Muscle layer of colon (tissue), 2 donors: ENCODE data around the gene COL6A1.
"Not testable (repeated sequence)": the region's sequence is repeated elsewhere in the genome, so short reads cannot be mapped to it uniquely, and the experiment has no call there.

ENCODE experiments used
- H3K27ac ChIP-seq: one replicate; pipeline ENCODE4 v1.7.0; 2013; ENCODE audit warnings: low read depth, mild to moderate bottlenecking, low read length, moderate library complexity
- H3K27me3 ChIP-seq, 2 donors: one replicate each; pipeline ENCODE4 v1.7.0; 2013; ENCODE audit warnings: low read length in 2 of 2, mild to moderate bottlenecking in 2 of 2; ENCODE audit not compliant: insufficient read depth in 2 of 2, control insufficient read depth in 1 of 2
- H3K36me3 ChIP-seq: one replicate; pipeline ENCODE4 v1.7.0; 2013; ENCODE audit warnings: mild to moderate bottlenecking, low read length; ENCODE audit not compliant: insufficient read depth
- H3K4me1 ChIP-seq: one replicate; pipeline ENCODE4 v1.7.0; 2013; ENCODE audit warnings: mild to moderate bottlenecking, low read length; ENCODE audit not compliant: insufficient read depth
- H3K4me3 ChIP-seq, 2 donors: one replicate each; pipeline ENCODE4 v1.7.0; 2013; ENCODE audit warnings: low read length in 2 of 2, low read depth in 1 of 2, mild to moderate bottlenecking in 1 of 2, moderate library complexity in 1 of 2
- H3K9ac ChIP-seq: one replicate; pipeline ENCODE4 v1.7.0; 2013; ENCODE audit warnings: low read length
- H3K9me3 ChIP-seq: one replicate; pipeline ENCODE4 v1.7.0; 2013; ENCODE audit warnings: mild to moderate bottlenecking, low read length
- donor health status: abdominal sarcoma.
- donor health status: Adenocarcinoma of cecum.

The COL6A1 gene

GRCh38 chr21:45959779-45960390, 21.7 kb upstream of the COL6A1 start:
- Histone ChIP-seq H3K9ac (no peak overlapping the region), H3K4me3 (no peak overlapping the region), H3K27ac (no peak overlapping the region), H3K36me3 (no peaks in the 10 kb centered on the region), H3K27me3 (no peaks in the 10 kb centered on the region), H3K9me3 (no peaks in the 10 kb centered on the region), H3K4me1 (peaks cover 4% of the 10 kb centered on the region)

- not testable (repeated sequence) for H3K4me3 ChIP-seq, H3K9ac ChIP-seq, H3K9me3 ChIP-seq, H3K36me3 ChIP-seq, H3K27me3 ChIP-seq, H3K4me1 ChIP-seq, H3K27ac ChIP-seq
Observed at GRCh38 chr21:45961408-45961807, 20.2 kb upstream of the COL6A1 start.

- H3K27ac ChIP-seq: no peak overlapping the region
- H3K4me1 ChIP-seq: peaks cover 4% of the 10 kb centered on the region
- H3K9me3 ChIP-seq: no peaks in the 10 kb centered on the region
- H3K27me3 ChIP-seq: no peaks in the 10 kb centered on the region
- no peaks in the 10 kb centered on the region for H3K36me3 ChIP-seq
- no peak overlapping the region for H3K4me3 ChIP-seq
- no peak overlapping the region for H3K9ac ChIP-seq
Observed at GRCh38 chr21:45962531-45963231, 18.9 kb upstream of the COL6A1 start.

- Histone ChIP-seq H3K36me3 (no peaks in the 10 kb centered on the region), H3K9me3 (no peaks in the 10 kb centered on the region), H3K4me1 (peaks cover 2% of the 10 kb centered on the region), H3K9ac (no peak overlapping the region), H3K4me3 (no peak overlapping the region), H3K27me3 (no peaks in the 10 kb centered on the region), H3K27ac (no peak overlapping the region)
Observed at GRCh38 chr21:45963232-45963570, 18.4 kb upstream of the COL6A1 start.

- Histone ChIP-seq H3K27ac (no peak overlapping the region), H3K36me3 (no peaks in the 10 kb centered on the region), H3K9me3 (no peaks in the 10 kb centered on the region), H3K4me3 (no peak overlapping the region), H3K27me3 (no peaks in the 10 kb centered on the region), H3K4me1 (no peaks in the 10 kb centered on the region), H3K9ac (no peak overlapping the region)
Observed at GRCh38 chr21:45964649-45965048, 16.9 kb upstream of the COL6A1 start.

- H3K27ac ChIP-seq: no peak overlapping the region
- no peak overlapping the region for H3K4me3 ChIP-seq
Observed at GRCh38 chr21:45965084-45965809, 16.3 kb upstream of the COL6A1 start.

GRCh38 chr21:45966791-45967394, 14.7 kb upstream of the COL6A1 start:
- H3K36me3 ChIP-seq: no peaks in the 10 kb centered on the region
- no peaks in the 10 kb centered on the region for H3K9me3 ChIP-seq
- H3K27ac ChIP-seq: no peak overlapping the region
- no peak overlapping the region for H3K4me3 ChIP-seq
- H3K9ac ChIP-seq: no peak overlapping the region
- H3K4me1 ChIP-seq: peaks cover 17% of the 10 kb centered on the region
- H3K27me3 ChIP-seq: no peaks in the 10 kb centered on the region

More at GRCh38 chr21:45965084-45965809, 16.3 kb upstream of the COL6A1 start:
- no peaks in the 10 kb centered on the region for H3K36me3 ChIP-seq
- H3K9me3 ChIP-seq: no peaks in the 10 kb centered on the region
- no peaks in the 10 kb centered on the region for H3K27me3 ChIP-seq
- peaks cover 2% of the 10 kb centered on the region for H3K4me1 ChIP-seq
- no peak overlapping the region for H3K9ac ChIP-seq

- no peaks in the 10 kb centered on the region for H3K9me3 ChIP-seq
- H3K4me1 ChIP-seq: peaks cover 31% of the 10 kb centered on the region
- no peaks in the 10 kb centered on the region for H3K36me3 ChIP-seq
- H3K4me3 ChIP-seq: no peak overlapping the region
- H3K27ac ChIP-seq: no peak overlapping the region
- no peaks in the 10 kb centered on the region for H3K27me3 ChIP-seq
- no peak overlapping the region for H3K9ac ChIP-seq
Observed at GRCh38 chr21:45969921-45970673, 11.5 kb upstream of the COL6A1 start.

GRCh38 chr21:45970674-45971615, 10.6 kb upstream of the COL6A1 start:
- Histone ChIP-seq H3K4me1 (peaks cover 34% of the 10 kb centered on the region), H3K9ac (no peak overlapping the region), H3K9me3 (no peaks in the 10 kb centered on the region), H3K27me3 (no peaks in the 10 kb centered on the region), H3K36me3 (no peaks in the 10 kb centered on the region), H3K4me3 (no peak overlapping the region), H3K27ac (peak overlapping the region; percentile 57)

- H3K9ac ChIP-seq: peak overlapping the region; percentile 82
- H3K27me3 ChIP-seq: no peaks in the 10 kb centered on the region
- peak overlapping the region in 1 of 2 donors; percentile 66 for H3K4me3 ChIP-seq
- H3K4me1 ChIP-seq: peaks cover 34% of the 10 kb centered on the region
- H3K9me3 ChIP-seq: no peaks in the 10 kb centered on the region
- H3K36me3 ChIP-seq: no peaks in the 10 kb centered on the region
- H3K27ac ChIP-seq: peak overlapping the region; percentile 99
Observed at GRCh38 chr21:45971616-45972352, 9.8 kb upstream of the COL6A1 start.
